Fibroblast of the conjunctiva (primary cell): Measurements from ENCODE around the gene CHMP3.

ENCODE experiments used
- DNase-seq: peaks from one replicate; pipeline ENCODE4 v3.0.0-alpha.2; 2010; ENCODE audit warnings: low read depth

The CHMP3 gene

DNA sequence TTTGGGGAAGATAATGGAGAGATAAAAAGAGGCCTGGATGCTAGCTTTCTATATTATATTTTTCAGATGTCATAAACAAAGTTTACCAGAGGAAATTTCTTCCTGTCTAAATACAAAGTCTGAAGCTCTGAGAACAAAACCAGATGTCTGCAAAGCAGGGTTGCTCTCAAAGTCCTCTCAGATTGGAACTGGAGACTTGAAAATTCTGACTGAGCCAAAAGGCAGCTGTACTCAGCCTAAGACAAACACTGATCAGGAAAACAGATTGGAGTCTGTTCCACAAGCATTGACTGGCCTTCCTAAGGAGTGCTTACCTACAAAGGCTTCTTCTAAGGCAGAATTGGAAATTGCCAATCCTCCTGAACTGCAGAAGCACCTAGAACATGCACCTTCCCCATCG is 96.9 kb downstream of the CHMP3 start:
- no peak for DNase-seq

DNA sequence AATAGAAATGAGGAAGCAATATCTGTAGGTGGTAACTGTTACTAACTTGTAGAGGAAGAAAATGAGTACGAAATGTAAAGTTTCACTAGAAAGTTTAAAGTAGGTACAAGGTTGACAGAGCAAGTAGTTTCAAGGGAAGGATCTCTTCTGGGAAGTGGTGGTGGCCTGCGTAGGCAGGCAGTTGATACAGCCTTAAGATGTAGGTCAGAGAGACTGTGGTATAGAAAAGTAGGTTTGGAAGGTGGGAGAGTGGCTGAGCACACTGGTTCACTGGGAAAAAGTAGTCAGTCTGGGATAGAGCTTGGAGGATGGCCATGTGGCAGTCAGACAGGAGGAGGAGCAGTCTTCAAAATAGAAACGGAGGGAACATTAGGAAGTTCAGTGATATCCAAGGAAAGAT is 98.6 kb downstream of the CHMP3 start:
- DNase-seq: no peak

DNA sequence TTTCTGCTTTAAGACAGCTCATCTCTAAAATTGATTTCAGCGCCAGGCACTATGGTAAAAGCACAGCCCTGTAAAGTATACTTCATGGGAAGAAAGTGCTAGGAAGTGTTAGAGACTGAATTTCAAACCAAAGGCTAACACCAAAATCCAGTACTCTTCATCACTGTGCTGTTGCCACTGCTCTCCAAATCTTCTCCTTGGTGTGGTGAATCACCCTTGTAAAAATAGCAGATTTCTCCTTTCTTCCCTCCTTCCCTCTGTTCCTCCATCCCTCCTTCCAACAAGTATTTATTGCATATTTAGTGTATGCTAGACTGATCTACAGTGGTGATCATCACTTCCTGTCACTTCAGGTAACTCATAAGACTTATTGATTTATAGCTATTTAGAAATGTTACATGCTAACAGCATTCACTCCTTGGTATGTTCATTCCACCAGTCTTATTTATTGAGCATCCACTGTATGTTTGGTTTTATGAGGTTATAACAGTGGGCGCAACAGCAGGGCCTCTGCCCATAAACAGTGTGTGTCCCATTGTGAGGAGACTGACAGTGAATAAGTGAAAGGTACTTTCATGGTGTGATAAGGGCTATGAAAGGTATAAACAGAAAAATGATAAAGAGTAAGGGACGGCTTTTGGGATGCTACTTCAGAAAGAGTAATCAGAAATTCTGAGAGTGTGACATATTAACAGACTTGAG is 102.0 kb downstream of the CHMP3 start:
- no peak for DNase-seq

DNA sequence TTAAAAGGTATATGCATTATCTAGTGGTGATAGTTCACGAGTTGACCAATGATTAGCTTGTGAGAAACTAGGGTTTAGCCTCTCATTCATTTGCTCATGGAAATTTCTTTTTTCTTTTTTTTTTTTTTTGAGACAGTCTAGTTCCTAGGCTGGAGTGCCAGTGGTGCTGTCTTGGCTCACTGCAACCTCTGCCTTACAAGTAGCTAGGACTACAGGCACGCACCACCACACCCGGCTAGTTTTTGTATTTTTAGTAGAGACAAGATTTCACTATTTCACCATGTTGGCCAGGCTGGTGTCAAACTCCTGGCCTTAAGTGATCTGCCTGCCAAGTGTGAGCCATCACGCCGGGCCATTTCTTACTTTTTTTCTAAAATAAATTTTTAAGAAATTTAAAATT is 108.1 kb downstream of the CHMP3 start:
- DNase-seq: no peak

DNA sequence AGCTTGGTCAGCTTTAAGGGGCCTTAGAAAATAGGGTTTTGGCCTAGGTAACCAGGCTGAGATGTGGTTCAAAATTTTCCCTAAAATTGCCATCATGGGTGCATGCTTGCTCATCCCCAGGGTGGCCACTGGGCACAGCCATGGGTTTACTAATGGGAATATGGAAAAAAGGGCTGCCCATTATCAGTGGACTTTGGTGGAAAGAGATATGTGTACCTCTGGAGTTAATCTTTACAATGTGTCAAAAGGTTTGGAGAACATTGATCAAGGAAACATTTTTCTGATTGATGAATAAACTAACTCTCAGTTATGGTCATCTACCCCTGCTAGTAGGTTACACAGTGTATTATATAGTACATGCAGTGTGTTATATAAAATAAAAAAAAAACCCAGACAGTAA is 109.0 kb downstream of the CHMP3 start:
- no peak for DNase-seq

DNA sequence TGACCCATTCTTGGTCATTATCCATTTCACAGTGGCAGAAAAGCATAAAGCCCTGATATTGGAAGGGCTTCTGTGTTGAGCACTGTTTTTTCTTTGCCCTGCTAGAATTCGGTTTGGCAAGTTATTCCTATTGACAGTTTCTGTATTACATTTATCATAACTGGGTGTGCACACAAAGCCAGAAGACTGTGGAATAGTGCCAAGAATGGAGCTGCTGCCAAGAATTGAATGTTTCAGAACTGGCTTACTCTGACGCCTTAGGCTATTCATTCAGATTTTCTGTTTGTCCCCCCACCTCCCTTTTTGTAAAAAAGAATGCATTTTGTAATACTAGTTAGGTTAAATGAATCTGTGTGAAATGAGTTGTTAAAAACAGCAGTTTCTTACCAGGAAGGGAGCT is 109.4 kb downstream of the CHMP3 start:
- peak; percentile 89 for DNase-seq
